ENCODE data around the gene VAV1. TPM values are rescaled to one million over a fixed set of nuclear protein-coding genes. Genes with fewer than 3 reads are reported as not detected.

The VAV1 gene
- total and polyA plus RNA-seq, 9 of the 15 experiments (the other 6 are each of a cell fraction or from before 2014, with no cell fraction given), result 0.46 to 20.1 (median 11.1) TPM

- TF ChIP-seq HNRNPL (IDR thresholded peaks at IDR 0.05; ENCODE audit: low read depth, low read length) (no peak), SP1 (CRISPR knock-in tag; IDR thresholded peaks at IDR 0.05) (peak; percentile 77), ZNF232 (CRISPR knock-in tag; IDR thresholded peaks at IDR 0.05) (peak; percentile 19; the same call in 1 of the 2 replicates), PHF20 (IDR thresholded peaks at IDR 0.05; ENCODE audit: partially characterized antibody) (no peak), RAD51 (IDR thresholded peaks at IDR 0.05; ENCODE audit: borderline replicate concordance, low read depth) (peak; percentile 65), ELF1 (tag; IDR thresholded peaks at IDR 0.05) (no peak), ZNF263 (CRISPR knock-in tag; IDR thresholded peaks at IDR 0.05; ENCODE audit: borderline replicate concordance) (no peak), MAZ (CRISPR knock-in tag; conservative IDR thresholded peaks at IDR 0.05 in 1 of 2, IDR thresholded peaks at IDR 0.05 in 1 of 2) (no peak), ZNF695 (CRISPR knock-in tag; IDR thresholded peaks at IDR 0.05) (no peak), SRSF9 (IDR thresholded peaks at IDR 0.05; ENCODE audit: borderline replicate concordance, low read depth, low read length) (no peak), ZNF347 (CRISPR knock-in tag; IDR thresholded peaks at IDR 0.05; ENCODE audit: low read depth) (no peak), ZNF277 (CRISPR knock-in tag; IDR thresholded peaks at IDR 0.05; ENCODE audit: borderline replicate concordance) (no peak), ZNF217 (CRISPR knock-in tag; IDR thresholded peaks at IDR 0.05) (no peak), SMARCE1 (IDR thresholded peaks at IDR 0.05) (peak; percentile 27; the same call in 1 of the 2 replicates), GTF3C2 (IDR thresholded peaks at IDR 0.05; ENCODE audit: borderline replicate concordance, extremely low read depth, insufficient read length) (no peak), ZNF41 (CRISPR knock-in tag; conservative IDR thresholded peaks at IDR 0.05) (no peak)
- TF ChIP-seq, protein P1, sequence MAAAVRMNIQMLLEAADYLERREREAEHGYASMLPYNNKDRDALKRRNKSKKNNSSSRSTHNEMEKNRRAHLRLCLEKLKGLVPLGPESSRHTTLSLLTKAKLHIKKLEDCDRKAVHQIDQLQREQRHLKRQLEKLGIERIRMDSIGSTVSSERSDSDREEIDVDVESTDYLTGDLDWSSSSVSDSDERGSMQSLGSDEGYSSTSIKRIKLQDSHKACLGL (CRISPR knock-in tag; IDR thresholded peaks at IDR 0.05; ENCODE audit: borderline replicate concordance, poor library complexity, severe bottlenecking), result no peak
- TF ChIP-seq, protein P2, sequence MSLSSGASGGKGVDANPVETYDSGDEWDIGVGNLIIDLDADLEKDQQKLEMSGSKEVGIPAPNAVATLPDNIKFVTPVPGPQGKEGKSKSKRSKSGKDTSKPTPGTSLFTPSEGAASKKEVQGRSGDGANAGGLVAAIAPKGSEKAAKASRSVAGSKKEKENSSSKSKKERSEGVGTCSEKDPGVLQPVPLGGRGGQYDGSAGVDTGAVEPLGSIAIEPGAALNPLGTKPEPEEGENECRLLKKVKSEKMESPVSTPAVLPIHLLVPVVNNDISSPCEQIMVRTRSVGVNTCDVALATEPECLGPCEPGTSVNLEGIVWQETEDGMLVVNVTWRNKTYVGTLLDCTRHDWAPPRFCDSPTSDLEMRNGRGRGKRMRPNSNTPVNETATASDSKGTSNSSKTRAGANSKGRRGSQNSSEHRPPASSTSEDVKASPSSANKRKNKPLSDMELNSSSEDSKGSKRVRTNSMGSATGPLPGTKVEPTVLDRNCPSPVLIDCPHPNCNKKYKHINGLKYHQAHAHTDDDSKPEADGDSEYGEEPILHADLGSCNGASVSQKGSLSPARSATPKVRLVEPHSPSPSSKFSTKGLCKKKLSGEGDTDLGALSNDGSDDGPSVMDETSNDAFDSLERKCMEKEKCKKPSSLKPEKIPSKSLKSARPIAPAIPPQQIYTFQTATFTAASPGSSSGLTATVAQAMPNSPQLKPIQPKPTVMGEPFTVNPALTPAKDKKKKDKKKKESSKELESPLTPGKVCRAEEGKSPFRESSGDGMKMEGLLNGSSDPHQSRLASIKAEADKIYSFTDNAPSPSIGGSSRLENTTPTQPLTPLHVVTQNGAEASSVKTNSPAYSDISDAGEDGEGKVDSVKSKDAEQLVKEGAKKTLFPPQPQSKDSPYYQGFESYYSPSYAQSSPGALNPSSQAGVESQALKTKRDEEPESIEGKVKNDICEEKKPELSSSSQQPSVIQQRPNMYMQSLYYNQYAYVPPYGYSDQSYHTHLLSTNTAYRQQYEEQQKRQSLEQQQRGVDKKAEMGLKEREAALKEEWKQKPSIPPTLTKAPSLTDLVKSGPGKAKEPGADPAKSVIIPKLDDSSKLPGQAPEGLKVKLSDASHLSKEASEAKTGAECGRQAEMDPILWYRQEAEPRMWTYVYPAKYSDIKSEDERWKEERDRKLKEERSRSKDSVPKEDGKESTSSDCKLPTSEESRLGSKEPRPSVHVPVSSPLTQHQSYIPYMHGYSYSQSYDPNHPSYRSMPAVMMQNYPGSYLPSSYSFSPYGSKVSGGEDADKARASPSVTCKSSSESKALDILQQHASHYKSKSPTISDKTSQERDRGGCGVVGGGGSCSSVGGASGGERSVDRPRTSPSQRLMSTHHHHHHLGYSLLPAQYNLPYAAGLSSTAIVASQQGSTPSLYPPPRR (CRISPR knock-in tag; IDR thresholded peaks at IDR 0.05; ENCODE audit: borderline replicate concordance), result no peak
Measured at GRCh38 chr19:6736169-6736916, 36.2 kb upstream of the VAV1 start (continued).

Data from K562 (cell line).